Lower leg skin (tissue), 4 donors: ENCODE results near the gene SERPINE2. TPM values are rescaled to one million over a fixed set of nuclear protein-coding genes. Genes with fewer than 3 reads are reported as not detected.

Source experiments
- DNase-seq, 2 donors: peaks; one replicate each; pipeline ENCODE4 v3.0.0-alpha.2; 2019; ENCODE audit warnings: low spot score in 2 of 2
- H3K4me3 ChIP-seq: fragments of 200-600 bp; sonication (generic); 2 replicates; pipeline ENCODE4 v1.5.1; 2017; ENCODE audit warnings: mild to moderate bottlenecking, low read depth; ENCODE audit not compliant: poor library complexity, severe bottlenecking
- POLR2A ChIP-seq, 2 donors: fragments of 450-650 bp; IDR thresholded peaks; one replicate each; pipeline ENCODE4 v1.6.1; 2016 to 2017; ENCODE audit warnings: antibody characterized with exemption in 2 of 2, mild to moderate bottlenecking in 1 of 2, moderate library complexity in 1 of 2
- WGBS, 2 donors: methylation state at CpG; one replicate each; pipeline ENCODE4 v1.1.5; 2018; 5-methylcytosine and 5-hydroxymethylcytosine counted together
- intact Hi-C: fragments of 100-400 bp; cut with DNase I; formaldehyde crosslinking; loops from one replicate; pipeline ENCODE4 v1.15.0; 2023; ENCODE audit warnings: low total_unique reads
- total RNA-seq, 4 donors: library from RNA; depleted of rRNA; stranded (reverse); fragments of >200 nt; gene quantifications; one replicate each; pipeline ENCODE4 v1.1.0, GENCODE V29; 2016
- TF ChIP-seq, protein P1 (sequence below), 3 donors: fragments of 450-650 bp; IDR thresholded peaks; one replicate each; pipeline ENCODE4 v1.5.1; 2016; ENCODE audit warnings: antibody characterized with exemption in 3 of 3, mild to moderate bottlenecking in 3 of 3, moderate library complexity in 2 of 3

Gene SERPINE2
- total RNA-seq, 4 donors from 2014 or later: 1.8 to 11.5 (median 4.7) TPM

GRCh38 chr2:224083638-224084037 is 44.6 kb upstream of the SERPINE2 start:
- intact Hi-C loops: no loop called here
- TF ChIP-seq POLR2A (IDR thresholded peaks at IDR 0.05): no peak
- TF ChIP-seq, protein P1, sequence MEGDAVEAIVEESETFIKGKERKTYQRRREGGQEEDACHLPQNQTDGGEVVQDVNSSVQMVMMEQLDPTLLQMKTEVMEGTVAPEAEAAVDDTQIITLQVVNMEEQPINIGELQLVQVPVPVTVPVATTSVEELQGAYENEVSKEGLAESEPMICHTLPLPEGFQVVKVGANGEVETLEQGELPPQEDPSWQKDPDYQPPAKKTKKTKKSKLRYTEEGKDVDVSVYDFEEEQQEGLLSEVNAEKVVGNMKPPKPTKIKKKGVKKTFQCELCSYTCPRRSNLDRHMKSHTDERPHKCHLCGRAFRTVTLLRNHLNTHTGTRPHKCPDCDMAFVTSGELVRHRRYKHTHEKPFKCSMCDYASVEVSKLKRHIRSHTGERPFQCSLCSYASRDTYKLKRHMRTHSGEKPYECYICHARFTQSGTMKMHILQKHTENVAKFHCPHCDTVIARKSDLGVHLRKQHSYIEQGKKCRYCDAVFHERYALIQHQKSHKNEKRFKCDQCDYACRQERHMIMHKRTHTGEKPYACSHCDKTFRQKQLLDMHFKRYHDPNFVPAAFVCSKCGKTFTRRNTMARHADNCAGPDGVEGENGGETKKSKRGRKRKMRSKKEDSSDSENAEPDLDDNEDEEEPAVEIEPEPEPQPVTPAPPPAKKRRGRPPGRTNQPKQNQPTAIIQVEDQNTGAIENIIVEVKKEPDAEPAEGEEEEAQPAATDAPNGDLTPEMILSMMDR (IDR thresholded peaks at IDR 0.05): no peak
- 92 to 95% methylated on average over 2 of the region's 2 CpGs for WGBS, 2 donors
- no peak for DNase-seq
- H3K4me3 ChIP-seq: no peak overlapping the region

- intact Hi-C loops: no loop called here
- no peak overlapping the region for H3K4me3 ChIP-seq
- no peak for DNase-seq
- 90 to 96% methylated on average over 8 of the region's 8 CpGs for WGBS, 2 donors
- TF ChIP-seq POLR2A (IDR thresholded peaks at IDR 0.05): no peak
- TF ChIP-seq, protein P1 (IDR thresholded peaks at IDR 0.05): no peak
Measured at GRCh38 chr2:224078656-224079055, 39.6 kb upstream of the SERPINE2 start.

GRCh38 chr2:224077773-224078507 is 38.9 kb upstream of the SERPINE2 start:
- H3K4me3 ChIP-seq: no peak overlapping the region
- TF ChIP-seq POLR2A (IDR thresholded peaks at IDR 0.05): no peak
- TF ChIP-seq, protein P1 (IDR thresholded peaks at IDR 0.05): no peak
- DNase-seq: no peak
- intact Hi-C loops: no loop called here
- WGBS, 2 donors: 76 to 78% methylated on average over 5 of the region's 5 CpGs

DNA sequence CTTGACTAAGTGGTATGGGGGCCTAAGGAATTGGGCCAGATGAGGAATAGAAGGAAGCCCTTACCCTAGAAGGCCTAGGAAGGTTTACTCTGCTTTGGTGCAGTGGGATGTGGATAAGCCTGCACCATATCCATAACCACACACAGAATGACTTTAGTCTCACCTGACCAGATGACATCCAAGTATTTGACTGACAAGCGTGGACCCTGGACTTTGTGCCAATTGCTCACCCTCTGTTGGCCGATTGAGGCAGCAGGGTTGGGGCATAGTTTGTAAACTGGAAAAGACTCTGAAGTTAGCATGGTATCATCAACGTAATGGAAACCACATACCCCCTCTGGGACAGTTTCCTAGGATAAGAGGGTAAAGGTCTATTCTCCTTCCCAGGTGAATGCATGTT is 36.5 kb upstream of the SERPINE2 start:
- intact Hi-C loops: no loop called here
- H3K4me3 ChIP-seq: no peak overlapping the region
- 90 to 92% methylated on average over 3 of the region's 3 CpGs for WGBS, 2 donors
- TF ChIP-seq, protein P1 (IDR thresholded peaks at IDR 0.05): no peak
- no peak for TF ChIP-seq POLR2A (IDR thresholded peaks at IDR 0.05)
- DNase-seq: no peak

DNA sequence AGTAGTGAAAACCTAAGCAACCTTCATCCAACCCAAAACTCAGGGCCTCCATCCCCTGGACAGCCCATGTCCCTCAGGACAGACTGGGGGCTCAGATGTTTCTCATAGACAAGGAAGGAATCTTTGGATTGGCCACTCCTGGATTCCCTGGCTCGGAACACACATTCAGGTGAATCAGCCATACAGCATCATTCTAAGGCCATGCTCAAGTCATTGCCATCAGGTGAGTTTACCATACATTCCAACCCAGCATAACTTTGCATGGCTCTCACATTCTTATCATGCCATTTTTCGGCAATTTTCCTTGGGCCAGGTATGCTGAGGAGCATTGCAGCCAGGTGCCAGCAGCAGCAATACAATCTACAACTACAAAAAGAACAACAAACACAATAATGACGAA is 34.6 kb upstream of the SERPINE2 start:
- intact Hi-C loops: no loop called here
- no peak overlapping the region for H3K4me3 ChIP-seq
- 55 to 82% methylated on average over 3 of the region's 3 CpGs for WGBS, 2 donors
- DNase-seq: no peak
- TF ChIP-seq POLR2A (IDR thresholded peaks at IDR 0.05): no peak
- TF ChIP-seq, protein P1 (IDR thresholded peaks at IDR 0.05): no peak
